ENCODE measurements around the gene GPT2.
"Not testable (repeated sequence)": the region's sequence is repeated elsewhere in the genome, so short reads cannot be mapped to it uniquely, and the experiment has no call there.

GPT2 gene

DNA sequence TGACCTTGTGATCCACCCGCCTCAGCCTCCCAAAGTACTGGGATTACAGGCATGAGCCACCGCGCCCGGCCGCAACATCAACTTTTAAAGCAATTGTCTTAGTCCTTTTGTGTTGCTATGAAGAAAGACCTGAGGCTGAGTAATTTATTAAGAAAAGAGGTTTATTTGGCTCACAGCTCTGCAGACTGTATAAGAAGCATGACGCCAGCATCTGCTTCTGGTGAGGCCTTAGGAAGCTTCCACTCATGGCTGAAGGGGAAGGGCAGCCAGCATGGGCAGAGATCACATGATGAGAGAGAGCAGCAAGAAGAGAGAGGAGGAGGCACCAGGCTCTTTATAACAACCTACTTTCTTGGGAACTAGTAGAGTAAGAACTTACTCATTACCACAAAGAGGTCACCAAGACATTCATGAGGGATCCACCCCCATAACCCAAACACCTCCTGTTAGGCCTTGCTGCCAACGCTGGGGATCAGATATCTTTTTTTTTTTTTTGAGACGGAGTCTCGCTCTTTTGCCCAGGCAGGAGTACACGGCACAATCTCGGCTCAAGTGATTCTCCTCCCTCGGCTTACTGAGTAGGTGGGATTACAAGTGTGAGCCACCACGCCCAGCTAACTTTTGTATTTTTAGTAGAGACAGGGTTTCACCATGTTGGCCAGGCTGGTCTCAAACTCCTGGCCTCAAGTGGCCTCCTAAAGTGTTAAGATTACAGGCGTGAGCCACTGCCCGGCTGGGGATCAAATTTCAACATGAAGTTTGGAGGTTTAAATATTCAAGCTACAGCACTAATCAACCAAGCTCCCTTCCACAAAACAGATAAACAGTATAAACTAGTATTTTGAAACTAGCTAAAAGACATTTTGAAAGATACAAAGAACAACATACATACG is 21.4 kb upstream of the GPT2 start:
- DNase-seq = no peak

DNA sequence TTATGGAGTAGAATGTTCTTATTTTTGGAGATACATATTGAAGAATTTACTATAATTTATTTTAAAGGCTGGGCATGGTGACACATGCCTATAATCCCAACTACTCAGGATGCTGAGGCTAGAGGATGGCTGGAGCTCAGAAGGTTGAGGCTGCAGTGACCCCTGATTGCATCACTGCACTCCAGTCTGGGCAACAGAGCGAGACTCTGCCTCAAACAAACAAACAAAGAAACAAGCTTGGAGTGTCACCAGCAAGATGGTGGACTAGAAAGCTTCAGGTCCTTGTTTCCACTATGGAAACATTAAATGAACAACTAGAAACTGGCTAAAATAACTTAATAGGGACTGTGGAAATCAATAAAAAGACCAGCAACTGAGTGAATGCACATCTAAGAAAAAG is 17.9 kb upstream of the GPT2 start:
- DNase-seq = no peak

DNA sequence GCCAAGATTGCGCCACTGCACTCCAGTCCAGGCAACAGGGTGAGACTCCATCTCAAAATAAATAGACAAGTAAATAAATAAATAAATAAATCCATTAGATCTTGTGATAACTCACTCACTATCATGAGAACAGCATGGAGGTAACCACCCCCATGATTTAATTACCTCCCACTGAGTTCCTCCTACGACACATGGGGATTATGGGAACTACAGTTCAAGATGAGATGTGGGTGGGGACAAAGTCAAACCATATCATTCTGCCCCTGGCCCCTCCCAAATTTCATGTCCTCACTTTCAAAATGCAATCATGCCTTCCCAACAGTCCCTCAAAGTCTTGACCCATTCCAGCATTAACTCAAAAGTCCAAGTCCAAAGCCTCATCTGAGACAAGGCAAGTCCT is 16.7 kb upstream of the GPT2 start:
- DNase-seq = not testable (repeated sequence)

DNA sequence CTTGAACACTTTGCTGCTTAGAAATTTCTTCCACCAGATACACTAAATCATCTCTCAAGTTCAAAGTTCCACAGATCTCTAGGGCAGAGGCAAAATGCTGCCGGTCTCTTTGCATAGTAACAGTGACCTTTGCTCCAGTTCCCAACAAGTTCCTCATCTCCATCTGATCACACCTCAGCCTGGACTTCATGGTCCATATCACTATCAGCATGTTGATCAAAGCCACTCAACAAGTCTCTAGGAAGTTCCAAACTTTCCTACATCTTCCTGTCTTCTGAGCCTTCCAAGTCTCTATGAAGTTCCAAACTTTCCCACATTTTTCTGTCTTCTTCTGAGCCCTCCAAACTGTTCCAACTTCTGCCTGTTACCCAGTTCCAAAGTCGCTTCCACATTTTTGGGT is 15.3 kb upstream of the GPT2 start:
- not testable (repeated sequence) for DNase-seq

- no peak for DNase-seq
These were observed 12.6 kb upstream of the GPT2 start for GRCh38 chr16:46871597-46871996.

DNA sequence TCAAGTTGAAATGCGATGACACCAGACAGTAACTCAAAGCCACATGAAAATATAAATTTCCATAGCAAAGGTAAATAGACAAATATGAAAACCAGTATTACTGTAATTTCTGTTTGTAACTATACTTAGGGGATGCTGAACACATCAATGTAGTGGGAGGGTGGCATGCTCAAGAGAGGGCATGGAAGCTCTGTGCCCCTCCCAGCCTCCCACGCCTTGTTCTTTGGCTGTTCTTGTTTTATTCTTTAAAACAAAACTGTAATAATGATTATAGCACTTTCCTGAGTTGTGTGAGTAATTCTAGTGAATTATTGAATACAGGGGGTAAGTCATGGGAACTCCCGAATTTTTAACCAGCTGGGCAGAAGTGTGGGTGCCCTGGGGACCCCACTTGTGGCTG is 11.0 kb upstream of the GPT2 start:
- DNase-seq = no peak

- DNase-seq = no peak
These were observed 8.9 kb upstream of the GPT2 start for GRCh38 chr16:46875243-46875642.

GRCh38 chr16:46882304-46882939 is 1.7 kb upstream of the GPT2 start:
- DNase-seq = no peak

DNA sequence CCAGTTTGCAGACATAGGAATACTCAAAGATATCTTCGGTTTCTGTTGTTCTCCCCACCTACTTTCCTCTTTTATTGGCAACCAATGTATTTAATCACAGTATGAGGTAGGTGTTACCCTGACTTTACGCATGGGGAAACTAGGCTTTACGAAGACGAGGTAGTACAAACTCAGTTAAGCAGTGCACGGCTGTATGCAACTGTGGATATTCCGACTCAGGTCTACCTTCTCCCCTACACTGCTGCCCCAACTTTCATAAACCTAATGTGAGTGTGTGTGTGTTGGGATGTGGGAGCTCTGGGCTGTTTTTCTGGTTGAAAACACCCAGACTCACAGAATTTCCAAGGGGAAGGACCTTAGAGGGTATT is 1.2 kb upstream of the GPT2 start:
- no peak for DNase-seq

DNA sequence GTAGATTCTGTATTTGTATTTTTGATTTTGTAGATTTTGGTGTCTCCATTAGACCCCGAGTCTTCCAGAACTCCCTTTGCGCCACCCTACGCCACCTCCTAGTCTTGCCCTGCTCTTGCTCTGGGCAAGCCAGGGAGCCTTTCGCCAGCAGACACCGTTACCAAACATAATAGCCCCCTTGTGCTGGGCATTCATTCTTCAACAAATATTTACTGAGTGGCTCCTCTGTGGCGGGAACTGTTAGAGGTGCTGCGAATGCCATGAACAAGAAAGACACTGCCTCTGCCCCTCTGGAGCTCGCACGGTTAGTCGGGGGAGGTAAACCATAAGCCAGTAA is 841 bp upstream of the GPT2 start:
- DNase-seq = no peak

DNA sequence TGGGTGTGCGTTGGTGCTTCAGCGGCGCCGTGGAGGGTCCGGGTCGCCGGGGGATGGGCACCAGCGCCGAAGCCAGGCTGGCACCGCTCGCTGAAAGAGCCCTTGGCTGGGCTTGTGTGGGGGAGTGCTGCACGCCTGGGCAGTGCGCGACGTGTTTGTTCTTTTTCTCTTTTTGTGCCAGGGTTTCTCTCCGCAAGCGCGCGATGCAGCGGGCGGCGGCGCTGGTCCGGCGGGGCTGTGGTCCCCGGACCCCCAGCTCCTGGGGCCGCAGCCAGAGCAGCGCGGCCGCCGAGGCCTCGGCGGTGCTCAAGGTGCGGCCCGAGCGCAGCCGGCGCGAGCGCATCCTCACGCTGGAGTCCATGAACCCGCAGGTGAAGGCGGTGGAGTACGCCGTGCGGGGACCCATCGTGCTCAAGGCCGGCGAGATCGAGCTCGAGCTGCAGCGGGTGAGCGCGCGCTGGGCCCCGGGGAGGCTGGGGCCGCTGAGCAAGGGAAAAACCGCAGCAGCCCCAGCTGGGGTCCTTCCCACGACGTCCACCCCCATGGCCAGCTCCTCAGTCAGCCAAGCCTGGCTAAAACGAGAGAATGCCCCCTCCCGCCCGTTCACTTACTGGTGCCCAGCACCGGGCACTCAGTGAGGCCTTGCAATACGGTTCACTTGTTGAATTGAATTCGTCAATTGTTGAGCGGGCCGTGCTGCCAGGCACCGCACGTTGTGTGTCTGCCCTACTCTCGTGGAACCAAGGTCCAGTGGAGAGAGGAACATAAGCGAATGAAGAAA is 541 bp downstream of the GPT2 start:
- DNase-seq = no peak

- DNase-seq = no peak
These were observed 2.0 kb downstream of the GPT2 start for GRCh38 chr16:46885960-46886763.

DNA sequence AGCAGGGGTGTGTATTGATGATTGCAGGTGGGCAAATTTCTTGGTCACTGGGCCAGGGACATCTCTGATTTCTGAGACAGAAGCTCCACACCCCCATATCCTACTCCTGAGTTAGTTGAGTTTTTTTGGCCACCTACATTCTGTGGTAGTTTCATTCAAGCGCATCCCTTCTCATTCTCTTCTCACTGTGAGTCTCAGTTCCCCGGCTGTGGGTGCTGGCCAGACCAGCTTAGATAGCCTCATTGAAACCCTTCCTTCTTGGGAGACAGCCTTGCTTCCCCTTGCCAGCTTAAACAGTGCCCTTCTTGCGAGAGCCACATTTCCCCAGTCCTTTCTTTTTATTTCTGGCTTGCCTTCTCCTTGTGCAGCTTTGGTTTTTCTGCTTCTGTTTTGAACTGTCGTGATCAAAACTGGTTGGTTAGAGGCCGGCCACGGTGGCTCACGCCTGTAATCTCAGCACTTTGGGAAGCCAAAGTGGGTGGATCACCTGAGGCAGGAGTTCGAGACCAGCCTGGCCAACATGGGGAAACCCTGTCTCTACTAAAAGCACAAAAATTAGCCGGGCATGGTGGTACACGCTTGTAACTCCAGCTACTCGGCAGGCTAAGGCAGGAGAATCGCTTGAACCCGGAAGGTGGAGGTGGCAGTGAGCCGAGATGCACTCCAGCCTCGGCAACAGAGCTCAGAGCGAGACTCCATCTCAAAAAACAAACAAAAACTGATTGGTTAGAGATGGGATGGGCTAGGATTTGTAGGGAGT is 2.8 kb downstream of the GPT2 start:
- no peak for DNase-seq

- no peak for DNase-seq
These were observed 3.3 kb downstream of the GPT2 start for GRCh38 chr16:46887524-46887854.

GRCh38 chr16:46889245-46889941 is 5.2 kb downstream of the GPT2 start:
- DNase-seq = no peak

DNA sequence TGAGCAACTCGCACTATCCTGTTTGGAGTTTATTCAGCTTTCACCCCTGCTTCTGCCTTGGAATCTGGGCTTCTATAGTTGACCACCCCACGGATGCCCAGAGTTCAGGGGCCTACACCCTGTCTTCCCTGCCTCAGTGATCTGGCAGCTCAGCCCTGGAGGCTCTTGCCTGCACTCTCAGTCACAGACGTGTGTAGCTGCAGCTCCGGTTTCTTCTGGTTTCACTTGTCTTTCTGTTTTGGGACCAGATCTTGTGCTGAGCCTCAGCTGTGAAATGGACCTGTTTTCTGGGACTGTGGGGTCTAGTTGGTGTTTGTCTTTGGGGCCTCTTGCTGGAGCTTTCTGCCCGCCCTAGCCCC is 5.8 kb downstream of the GPT2 start:
- DNase-seq = no peak

DNA sequence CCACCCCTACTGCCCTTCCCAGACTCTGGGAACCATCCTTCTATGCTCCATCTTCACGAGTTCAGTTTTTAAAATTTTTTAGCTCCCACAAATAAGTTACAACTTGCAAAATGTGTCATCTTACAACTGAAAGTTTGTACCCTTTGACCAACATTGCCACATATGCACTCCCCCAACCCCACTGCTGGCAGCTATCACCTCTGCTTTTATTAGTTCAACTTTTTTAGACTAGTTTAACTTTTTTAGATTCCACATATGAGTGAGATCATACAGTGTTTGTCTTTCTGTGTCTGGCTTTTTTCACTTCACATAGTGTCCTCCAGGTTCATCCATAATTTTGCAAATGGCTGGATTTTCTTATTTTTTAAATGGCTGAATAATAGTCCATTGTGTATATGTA is 7.7 kb downstream of the GPT2 start:
- DNase-seq = no peak

GRCh38 chr16:46894036-46894672 is 10.0 kb downstream of the GPT2 start:
- no peak for DNase-seq

- no peak for DNase-seq
These were observed 11.5 kb downstream of the GPT2 start for GRCh38 chr16:46895399-46896313.

DNA sequence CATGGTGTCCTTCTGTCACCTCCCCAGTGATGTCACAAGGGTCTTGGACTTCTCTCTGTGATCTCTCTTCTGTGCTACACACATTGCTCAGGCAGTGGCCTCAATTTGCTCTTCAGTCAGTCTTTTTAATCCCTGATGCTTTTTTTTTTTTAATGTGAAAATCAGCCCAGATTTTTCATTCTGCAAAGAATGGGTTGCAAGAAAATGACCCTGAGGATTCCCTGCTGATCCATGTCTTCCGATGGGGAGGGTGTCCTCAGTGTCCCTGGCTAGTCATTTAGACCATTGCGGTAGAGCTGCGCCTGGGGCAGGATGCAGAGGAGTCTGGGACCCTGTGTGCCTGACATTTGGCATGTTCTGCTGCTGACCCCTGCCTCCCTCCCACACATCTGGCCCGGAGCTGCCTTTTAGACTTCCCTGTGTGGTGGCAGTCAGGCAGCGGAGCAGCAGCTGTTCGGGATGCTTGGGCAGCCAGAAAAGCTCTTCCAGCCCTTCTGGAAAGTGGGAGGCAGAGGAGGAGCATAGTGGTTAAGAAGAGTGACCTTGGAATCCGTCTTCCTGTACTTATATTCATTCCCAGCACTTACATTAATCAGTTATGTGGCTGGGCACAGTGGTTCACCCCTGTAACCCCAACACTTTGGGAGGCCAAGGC is 12.3 kb downstream of the GPT2 start:
- DNase-seq = no peak
